ENCODE data around the gene ZEB2.

- TF ChIP-seq EP300 (conservative IDR thresholded peaks at IDR 0.05; ENCODE audit: poor library complexity, severe bottlenecking) (no peak), RAD21 (conservative IDR thresholded peaks at IDR 0.05) (no peak), TAF1 (IDR thresholded peaks at IDR 0.05; ENCODE audit: low read depth) (no peak), EZH2 (IDR thresholded peaks at IDR 0.05; ENCODE audit: borderline replicate concordance, insufficient read depth, low read length, poor library complexity, severe bottlenecking) (no peak), MXI1 (conservative IDR thresholded peaks at IDR 0.05; ENCODE audit: poor library complexity, severe bottlenecking) (no peak), POLR2AphosphoS5 (IDR thresholded peaks at IDR 0.05) (no peak)
- TF ChIP-seq, protein P1, sequence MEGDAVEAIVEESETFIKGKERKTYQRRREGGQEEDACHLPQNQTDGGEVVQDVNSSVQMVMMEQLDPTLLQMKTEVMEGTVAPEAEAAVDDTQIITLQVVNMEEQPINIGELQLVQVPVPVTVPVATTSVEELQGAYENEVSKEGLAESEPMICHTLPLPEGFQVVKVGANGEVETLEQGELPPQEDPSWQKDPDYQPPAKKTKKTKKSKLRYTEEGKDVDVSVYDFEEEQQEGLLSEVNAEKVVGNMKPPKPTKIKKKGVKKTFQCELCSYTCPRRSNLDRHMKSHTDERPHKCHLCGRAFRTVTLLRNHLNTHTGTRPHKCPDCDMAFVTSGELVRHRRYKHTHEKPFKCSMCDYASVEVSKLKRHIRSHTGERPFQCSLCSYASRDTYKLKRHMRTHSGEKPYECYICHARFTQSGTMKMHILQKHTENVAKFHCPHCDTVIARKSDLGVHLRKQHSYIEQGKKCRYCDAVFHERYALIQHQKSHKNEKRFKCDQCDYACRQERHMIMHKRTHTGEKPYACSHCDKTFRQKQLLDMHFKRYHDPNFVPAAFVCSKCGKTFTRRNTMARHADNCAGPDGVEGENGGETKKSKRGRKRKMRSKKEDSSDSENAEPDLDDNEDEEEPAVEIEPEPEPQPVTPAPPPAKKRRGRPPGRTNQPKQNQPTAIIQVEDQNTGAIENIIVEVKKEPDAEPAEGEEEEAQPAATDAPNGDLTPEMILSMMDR (IDR thresholded peaks at IDR 0.05; ENCODE audit: poor library complexity, severe bottlenecking) = no peak
- TF ChIP-seq, protein P2, sequence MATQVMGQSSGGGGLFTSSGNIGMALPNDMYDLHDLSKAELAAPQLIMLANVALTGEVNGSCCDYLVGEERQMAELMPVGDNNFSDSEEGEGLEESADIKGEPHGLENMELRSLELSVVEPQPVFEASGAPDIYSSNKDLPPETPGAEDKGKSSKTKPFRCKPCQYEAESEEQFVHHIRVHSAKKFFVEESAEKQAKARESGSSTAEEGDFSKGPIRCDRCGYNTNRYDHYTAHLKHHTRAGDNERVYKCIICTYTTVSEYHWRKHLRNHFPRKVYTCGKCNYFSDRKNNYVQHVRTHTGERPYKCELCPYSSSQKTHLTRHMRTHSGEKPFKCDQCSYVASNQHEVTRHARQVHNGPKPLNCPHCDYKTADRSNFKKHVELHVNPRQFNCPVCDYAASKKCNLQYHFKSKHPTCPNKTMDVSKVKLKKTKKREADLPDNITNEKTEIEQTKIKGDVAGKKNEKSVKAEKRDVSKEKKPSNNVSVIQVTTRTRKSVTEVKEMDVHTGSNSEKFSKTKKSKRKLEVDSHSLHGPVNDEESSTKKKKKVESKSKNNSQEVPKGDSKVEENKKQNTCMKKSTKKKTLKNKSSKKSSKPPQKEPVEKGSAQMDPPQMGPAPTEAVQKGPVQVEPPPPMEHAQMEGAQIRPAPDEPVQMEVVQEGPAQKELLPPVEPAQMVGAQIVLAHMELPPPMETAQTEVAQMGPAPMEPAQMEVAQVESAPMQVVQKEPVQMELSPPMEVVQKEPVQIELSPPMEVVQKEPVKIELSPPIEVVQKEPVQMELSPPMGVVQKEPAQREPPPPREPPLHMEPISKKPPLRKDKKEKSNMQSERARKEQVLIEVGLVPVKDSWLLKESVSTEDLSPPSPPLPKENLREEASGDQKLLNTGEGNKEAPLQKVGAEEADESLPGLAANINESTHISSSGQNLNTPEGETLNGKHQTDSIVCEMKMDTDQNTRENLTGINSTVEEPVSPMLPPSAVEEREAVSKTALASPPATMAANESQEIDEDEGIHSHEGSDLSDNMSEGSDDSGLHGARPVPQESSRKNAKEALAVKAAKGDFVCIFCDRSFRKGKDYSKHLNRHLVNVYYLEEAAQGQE (IDR thresholded peaks at IDR 0.05; ENCODE audit: borderline replicate concordance) = no peak
These were observed 4.4 kb upstream of the ZEB2 start for GRCh38 chr2:144524118-144525009.
